GM21737 (cell line): ENCODE measurements around the gene KLHL5.

Experiments used
- ATAC-seq: cut with Tn5 transposase; IDR thresholded peaks from one replicate; pipeline ENCODE4 v1.9.1; 2021; ENCODE audit warnings: mild to moderate bottlenecking, moderate library complexity; ENCODE audit not compliant: unreplicated experiment

Gene KLHL5

GRCh38 chr4:39170301-39170700, 108.3 kb downstream of the KLHL5 start:
- ATAC-seq: no peak
